Measurements from ENCODE around the gene CSTPP1.

- TF ChIP-seq CTCF (conservative IDR thresholded peaks at IDR 0.05 in 1 of 2, IDR thresholded peaks at IDR 0.05 in 1 of 2; ENCODE audit: low read depth in 1 of 2, low read length in 2 of 2) (no peak), EZH2 (IDR thresholded peaks at IDR 0.05; ENCODE audit: low read length, missing control alignments) (no peak)
Observed at GRCh38 chr11:47061429-47062178, 125.0 kb downstream of the CSTPP1 start.
